HEK293 (cell line): ENCODE results near the gene SCNN1A.

Source experiments
- CTCF ChIA-PET: fragments of 350-600 bp; formaldehyde crosslinking; extraction: SDS; loops from one replicate; lab custom pipeline; 2021; ENCODE audit warnings: antibody characterized with exemption; lab: Yijun Ruan, JAX
- POLR2A ChIA-PET: fragments of 300-600 bp; formaldehyde crosslinking; extraction: SDS; loops from one replicate; lab custom pipeline; 2020; ENCODE audit warnings: antibody characterized with exemption, inconsistent platforms; lab: Yijun Ruan, JAX
- H3K27ac ChIP-seq: fragments of 200-500 bp; sonication (Bioruptor generic); 2 replicates; pipeline ENCODE4 v1.5.1; 2014; ENCODE audit warnings: low read depth, low read length, control low read depth, inconsistent platforms; ENCODE audit errors: extremely low read depth
- H3K36me3 ChIP-seq, 2 experiments: fragments of 200-500 bp in 1 of 2; sonication (Bioruptor generic) in 1 of 2; 1 replicate in 1 of 2; 2 replicates in 1 of 2; pipeline ENCODE4 v1.5.1; 2014 to 2017; ENCODE audit warnings: inconsistent platforms in 2 of 2, low read length in 2 of 2; ENCODE audit not compliant: control insufficient read depth in 2 of 2, insufficient read depth in 1 of 2
- H3K4me1 ChIP-seq: fragments of 200-500 bp; sonication (Bioruptor generic); 2 replicates; pipeline ENCODE4 v1.5.1; 2014; ENCODE audit warnings: mild to moderate bottlenecking, low read length, inconsistent platforms; ENCODE audit not compliant: control insufficient read depth, insufficient read depth
- H3K4me3 ChIP-seq: 2 replicates; pipeline ENCODE4 v1.5.1; 2011; ENCODE audit warnings: low read depth, mild to moderate bottlenecking, control low read depth, low read length, moderate library complexity
- H3K9me3 ChIP-seq: fragments of 200-500 bp; sonication (Bioruptor generic); 2 replicates; pipeline ENCODE4 v1.5.1; 2014; ENCODE audit warnings: low read depth, low read length, inconsistent platforms; ENCODE audit not compliant: control insufficient read depth, insufficient read depth
- FEZF1 ChIP-seq: fragments of 450-650 bp; formaldehyde crosslinking; IDR thresholded peaks from 2 replicates; pipeline ENCODE4 v1.5.1; 2016; ENCODE audit warnings: missing biosample characterization, missing genetic modification characterization
- GFI1B ChIP-seq: fragments of 450-650 bp; formaldehyde crosslinking; IDR thresholded peaks from 2 replicates; pipeline ENCODE4 v1.5.1; 2016; ENCODE audit warnings: missing biosample characterization, missing genetic modification characterization
- GLIS1 ChIP-seq: fragments of 450-650 bp; formaldehyde crosslinking; IDR thresholded peaks from 2 replicates; pipeline ENCODE4 v1.5.1; 2016; ENCODE audit warnings: missing biosample characterization, missing genetic modification characterization
- OVOL3 ChIP-seq: fragments of 450-650 bp; formaldehyde crosslinking; IDR thresholded peaks from 2 replicates; pipeline ENCODE4 v1.5.1; 2016; ENCODE audit warnings: missing biosample characterization, missing genetic modification characterization
- SETDB1 ChIP-seq: IDR thresholded peaks from one replicate; pipeline ENCODE4 v1.6.1; 2017; ENCODE audit warnings: mild to moderate bottlenecking, low read length, moderate library complexity, mixed read lengths; ENCODE audit not compliant: insufficient read length
- ZFP69B ChIP-seq: fragments of 450-650 bp; formaldehyde crosslinking; IDR thresholded peaks from 2 replicates; pipeline ENCODE4 v1.5.1; 2016; ENCODE audit warnings: missing biosample characterization, missing genetic modification characterization
- ZNF133 ChIP-seq: fragments of 450-650 bp; formaldehyde crosslinking; IDR thresholded peaks from 2 replicates; pipeline ENCODE4 v1.5.1; 2016; ENCODE audit warnings: missing biosample characterization, missing genetic modification characterization
- ZNF248 ChIP-seq: fragments of 450-650 bp; formaldehyde crosslinking; IDR thresholded peaks from 2 replicates; pipeline ENCODE4 v1.5.1; 2017; ENCODE audit warnings: missing biosample characterization, missing genetic modification characterization
- ZNF280D ChIP-seq: fragments of 450-650 bp; formaldehyde crosslinking; IDR thresholded peaks from 2 replicates; pipeline ENCODE4 v1.5.1; 2016; ENCODE audit warnings: missing biosample characterization, missing genetic modification characterization
- ZNF362 ChIP-seq: fragments of 450-650 bp; formaldehyde crosslinking; IDR thresholded peaks from 2 replicates; pipeline ENCODE4 v1.5.1; 2016; ENCODE audit warnings: missing biosample characterization, missing genetic modification characterization
- ZNF510 ChIP-seq: fragments of 450-650 bp; formaldehyde crosslinking; IDR thresholded peaks from 2 replicates; pipeline ENCODE4 v1.5.1; 2018; ENCODE audit warnings: mild to moderate bottlenecking, missing genetic modification characterization, missing biosample characterization; ENCODE audit not compliant: insufficient replicate concordance
- ZNF529 ChIP-seq: fragments of 450-650 bp; formaldehyde crosslinking; IDR thresholded peaks from 2 replicates; pipeline ENCODE4 v1.5.1; 2017; ENCODE audit warnings: missing genetic modification characterization, missing biosample characterization; ENCODE audit not compliant: insufficient replicate concordance
- ZNF560 ChIP-seq: fragments of 450-650 bp; formaldehyde crosslinking; IDR thresholded peaks from 2 replicates; pipeline ENCODE4 v1.5.1; 2017; ENCODE audit warnings: missing biosample characterization, missing genetic modification characterization, borderline replicate concordance
- ZNF600 ChIP-seq: fragments of 450-650 bp; formaldehyde crosslinking; IDR thresholded peaks from 2 replicates; pipeline ENCODE4 v1.5.1; 2016; ENCODE audit warnings: missing biosample characterization, missing genetic modification characterization
- ZNF626 ChIP-seq: fragments of 450-650 bp; sonication (Bioruptor Pico); formaldehyde crosslinking; IDR thresholded peaks from 2 replicates; pipeline ENCODE4 v1.5.1; 2018; ENCODE audit warnings: missing biosample characterization, missing genetic modification characterization, inconsistent platforms
- ZNF670 ChIP-seq: fragments of 450-650 bp; formaldehyde crosslinking; IDR thresholded peaks from 2 replicates; pipeline ENCODE4 v1.5.1; 2016; ENCODE audit warnings: missing biosample characterization, missing genetic modification characterization, low read depth
- ZNF843 ChIP-seq: fragments of 450-650 bp; formaldehyde crosslinking; IDR thresholded peaks from 2 replicates; pipeline ENCODE4 v1.5.1; 2016; ENCODE audit warnings: missing biosample characterization, missing genetic modification characterization
- TF ChIP-seq, protein P1 (sequence below): fragments of 450-650 bp; formaldehyde crosslinking; IDR thresholded peaks from 2 replicates; pipeline ENCODE4 v1.5.1; 2016; ENCODE audit warnings: missing biosample characterization, missing genetic modification characterization
- TF ChIP-seq, protein P2 (sequence below): fragments of 450-650 bp; formaldehyde crosslinking; IDR thresholded peaks from 2 replicates; pipeline ENCODE4 v1.5.1; 2016; ENCODE audit warnings: missing biosample characterization, missing genetic modification characterization

Gene SCNN1A

DNA sequence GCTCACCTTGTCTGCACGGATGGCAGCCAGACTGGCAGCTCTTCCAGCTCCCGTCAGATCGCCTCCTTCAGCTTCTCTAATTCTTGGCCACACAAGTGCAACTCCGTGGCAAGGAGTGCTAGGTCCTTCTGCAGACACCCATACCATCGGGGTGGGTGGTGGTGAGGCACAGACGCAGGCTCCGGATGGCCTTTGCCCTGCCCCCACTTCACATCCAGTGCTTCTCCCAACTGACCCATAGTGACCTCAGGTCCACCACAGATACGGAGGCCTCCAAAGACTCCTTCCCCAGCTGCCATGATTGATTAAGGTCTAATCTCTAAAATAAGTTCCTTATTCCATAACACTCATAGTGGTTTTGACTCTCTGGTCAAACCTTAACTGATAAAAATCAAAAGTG lies 49.5 kb upstream of the SCNN1A start:
- CTCF ChIA-PET, result interaction anchor here (0.6 to 5.6 kb wide), 9 partner anchors 9 to 409 kb away, joined by 3 to 73 read pairs (median 6); no protein-coding TSS in a partner anchor
- Histone ChIP-seq H3K27ac (no peak overlapping the region), H3K4me3 (no peak overlapping the region), H3K36me3 (no peaks in the 10 kb centered on the region), H3K4me1 (no peaks in the 10 kb centered on the region), H3K9me3 (no peaks in the 10 kb centered on the region)
- TF ChIP-seq ZNF600 (tag by site-specific recombination) (0 out of 2 replicates have a peak, but pooled peaks have one; percentile 17), ZNF560 (tag by site-specific recombination) (no peak)
- POLR2A ChIA-PET, result interaction anchor here (1.0 to 1.3 kb wide), 2 partner anchors 39 to 109 kb away, joined by 3 to 4 read pairs; partner anchors contain the start of gene GAPDH

DNA sequence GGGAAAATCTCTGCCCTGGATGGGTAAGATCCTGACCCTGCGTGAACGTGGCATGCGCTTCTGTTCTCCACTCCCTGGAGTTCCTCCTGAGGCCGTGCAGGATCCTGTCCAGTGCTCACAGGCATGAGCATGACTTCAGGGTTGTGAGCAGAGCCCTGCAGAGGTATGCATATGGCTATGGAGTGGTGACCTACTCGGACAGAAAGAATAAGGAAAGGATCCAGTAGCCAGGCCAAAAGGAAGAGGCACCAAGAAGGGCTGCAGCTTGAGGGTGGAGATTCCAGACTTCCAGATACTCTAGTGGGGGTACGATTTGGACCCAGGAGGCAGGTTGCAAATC lies 48.6 kb upstream of the SCNN1A start:
- Histone ChIP-seq H3K4me1 (no peaks in the 10 kb centered on the region), H3K36me3 (no peaks in the 10 kb centered on the region), H3K27ac (no peak overlapping the region), H3K9me3 (no peaks in the 10 kb centered on the region), H3K4me3 (no peak overlapping the region)
- no peak for TF ChIP-seq ZNF529 (tag by site-specific recombination)
- TF ChIP-seq, protein P1, sequence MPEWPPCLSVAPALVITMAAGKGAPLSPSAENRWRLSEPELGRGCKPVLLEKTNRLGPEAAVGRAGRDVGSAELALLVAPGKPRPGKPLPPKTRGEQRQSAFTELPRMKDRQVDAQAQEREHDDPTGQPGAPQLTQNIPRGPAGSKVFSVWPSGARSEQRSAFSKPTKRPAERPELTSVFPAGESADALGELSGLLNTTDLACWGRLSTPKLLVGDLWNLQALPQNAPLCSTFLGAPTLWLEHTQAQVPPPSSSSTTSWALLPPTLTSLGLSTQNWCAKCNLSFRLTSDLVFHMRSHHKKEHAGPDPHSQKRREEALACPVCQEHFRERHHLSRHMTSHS, result no peak
- TF ChIP-seq ZNF626 (tag by site-specific recombination), result no peak
- TF ChIP-seq OVOL3 (tag by site-specific recombination), result no peak
- ChIA-PET POLR2A (interaction anchor here (0.7 to 1.3 kb wide), 4 partner anchors 39 to 97 kb away, joined by 3 to 4 read pairs (median 4); partner anchors contain the start of genes MRPL51 and VAMP1), CTCF (interaction anchor here (0.5 to 5.6 kb wide), 29 partner anchors 10 to 1522 kb away, joined by 3 to 73 read pairs (median 5); partner anchors contain the start of gene TNFRSF1A)

DNA sequence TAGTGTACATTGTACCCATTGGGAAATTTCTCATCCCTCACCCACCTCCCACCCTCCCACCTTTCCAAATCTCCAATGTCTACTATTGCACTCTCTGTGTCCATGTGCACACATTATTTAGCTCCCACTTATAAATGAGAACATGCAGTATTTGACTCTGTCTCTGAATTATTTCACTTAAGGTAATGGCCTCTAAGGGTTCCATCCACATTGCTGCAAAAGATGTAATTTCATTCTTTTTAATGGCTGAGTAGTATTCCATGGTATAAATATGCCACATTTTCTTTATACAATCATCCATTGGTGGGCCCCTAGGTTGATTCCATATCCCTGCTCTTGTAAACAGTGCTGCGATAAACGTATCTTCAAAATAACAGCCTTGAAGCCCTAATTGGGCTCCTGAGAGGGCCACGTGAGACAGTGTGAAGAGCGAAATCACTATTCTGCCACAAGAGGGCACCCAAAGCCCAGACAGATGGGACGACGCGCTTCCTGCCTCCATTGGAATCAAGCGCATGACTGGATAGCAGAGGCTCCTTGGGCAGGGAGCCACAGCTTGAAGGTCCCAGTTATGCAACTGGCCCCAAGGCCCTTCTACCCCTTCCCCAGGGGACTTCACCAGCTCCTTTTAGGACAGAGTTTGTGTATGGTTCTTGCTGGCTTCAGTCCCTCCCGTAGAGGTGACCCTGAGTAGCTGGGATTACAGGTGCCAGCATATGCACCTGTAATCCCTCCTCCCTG lies 48.1 kb upstream of the SCNN1A start:
- CTCF ChIA-PET, result interaction anchor here (0.5 to 5.6 kb wide), 33 partner anchors 11 to 1522 kb away, joined by 3 to 73 read pairs (median 4); partner anchors contain the start of gene TNFRSF1A
- no peak for TF ChIP-seq ZNF510
- TF ChIP-seq ZNF843 (tag by site-specific recombination), result no peak
- peak; percentile 30 for TF ChIP-seq SETDB1
- no peak for TF ChIP-seq FEZF1 (tag by site-specific recombination)
- TF ChIP-seq, protein P2, sequence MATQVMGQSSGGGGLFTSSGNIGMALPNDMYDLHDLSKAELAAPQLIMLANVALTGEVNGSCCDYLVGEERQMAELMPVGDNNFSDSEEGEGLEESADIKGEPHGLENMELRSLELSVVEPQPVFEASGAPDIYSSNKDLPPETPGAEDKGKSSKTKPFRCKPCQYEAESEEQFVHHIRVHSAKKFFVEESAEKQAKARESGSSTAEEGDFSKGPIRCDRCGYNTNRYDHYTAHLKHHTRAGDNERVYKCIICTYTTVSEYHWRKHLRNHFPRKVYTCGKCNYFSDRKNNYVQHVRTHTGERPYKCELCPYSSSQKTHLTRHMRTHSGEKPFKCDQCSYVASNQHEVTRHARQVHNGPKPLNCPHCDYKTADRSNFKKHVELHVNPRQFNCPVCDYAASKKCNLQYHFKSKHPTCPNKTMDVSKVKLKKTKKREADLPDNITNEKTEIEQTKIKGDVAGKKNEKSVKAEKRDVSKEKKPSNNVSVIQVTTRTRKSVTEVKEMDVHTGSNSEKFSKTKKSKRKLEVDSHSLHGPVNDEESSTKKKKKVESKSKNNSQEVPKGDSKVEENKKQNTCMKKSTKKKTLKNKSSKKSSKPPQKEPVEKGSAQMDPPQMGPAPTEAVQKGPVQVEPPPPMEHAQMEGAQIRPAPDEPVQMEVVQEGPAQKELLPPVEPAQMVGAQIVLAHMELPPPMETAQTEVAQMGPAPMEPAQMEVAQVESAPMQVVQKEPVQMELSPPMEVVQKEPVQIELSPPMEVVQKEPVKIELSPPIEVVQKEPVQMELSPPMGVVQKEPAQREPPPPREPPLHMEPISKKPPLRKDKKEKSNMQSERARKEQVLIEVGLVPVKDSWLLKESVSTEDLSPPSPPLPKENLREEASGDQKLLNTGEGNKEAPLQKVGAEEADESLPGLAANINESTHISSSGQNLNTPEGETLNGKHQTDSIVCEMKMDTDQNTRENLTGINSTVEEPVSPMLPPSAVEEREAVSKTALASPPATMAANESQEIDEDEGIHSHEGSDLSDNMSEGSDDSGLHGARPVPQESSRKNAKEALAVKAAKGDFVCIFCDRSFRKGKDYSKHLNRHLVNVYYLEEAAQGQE (tag by site-specific recombination), result 0 out of 2 replicates have a peak, but pooled peaks have one; percentile 37
- no peak for TF ChIP-seq ZNF280D (tag by site-specific recombination)
- no peak for TF ChIP-seq GLIS1 (tag by site-specific recombination)
- no peak for TF ChIP-seq ZNF248
- no peak for TF ChIP-seq GFI1B (tag by site-specific recombination)
- 0 out of 2 replicates have a peak, but pooled peaks have one; percentile 43 for TF ChIP-seq ZFP69B (tag by site-specific recombination)
- no peak for TF ChIP-seq ZNF362 (tag by site-specific recombination)
- no peak for TF ChIP-seq ZNF133 (tag by site-specific recombination)
- TF ChIP-seq ZNF670 (tag by site-specific recombination), result no peak
- no peak for TF ChIP-seq ZNF626 (tag by site-specific recombination)

More for the DNA sequence above, 48.1 kb upstream of the SCNN1A start:
- Histone ChIP-seq H3K4me1 (no peaks in the 10 kb centered on the region), H3K36me3 (no peaks in the 10 kb centered on the region), H3K9me3 (no peaks in the 10 kb centered on the region), H3K4me3 (no peak overlapping the region), H3K27ac (no peak overlapping the region)
- POLR2A ChIA-PET, result interaction anchor here (0.7 to 1.3 kb wide), 4 partner anchors 40 to 97 kb away, joined by 3 to 4 read pairs (median 4); partner anchors contain the start of genes MRPL51 and VAMP1
